Stomach smooth muscle (tissue), 2 donors: ENCODE results near the gene RPGR.
A peak's percentile ranks its signal among the peaks of the same experiment; 100 is the strongest.

Experiments used
- H3K27ac ChIP-seq: one replicate; pipeline ENCODE4 v1.7.0; 2013; ENCODE audit warnings: mild to moderate bottlenecking, low read length, inconsistent platforms
- H3K27me3 ChIP-seq, 2 donors: one replicate each; pipeline ENCODE4 v1.7.0; 2013; ENCODE audit warnings: low read length in 2 of 2; ENCODE audit not compliant: insufficient read depth in 2 of 2, control insufficient read depth in 1 of 2
- H3K36me3 ChIP-seq, 2 donors: one replicate each; pipeline ENCODE4 v1.7.0; 2013; ENCODE audit warnings: low read length in 2 of 2; ENCODE audit not compliant: control insufficient read depth in 2 of 2, insufficient read depth in 2 of 2
- H3K4me1 ChIP-seq: one replicate; pipeline ENCODE4 v1.7.0; 2013; ENCODE audit warnings: low read length; ENCODE audit not compliant: control insufficient read depth, insufficient read depth
- H3K4me3 ChIP-seq, 2 donors: one replicate each; pipeline ENCODE4 v1.7.0; 2013; ENCODE audit warnings: low read length in 2 of 2
- H3K9ac ChIP-seq, 2 donors: one replicate each; pipeline ENCODE4 v1.7.0; 2013; ENCODE audit warnings: low read length in 2 of 2, mild to moderate bottlenecking in 1 of 2
- H3K9me3 ChIP-seq, 2 donors: one replicate each; pipeline ENCODE4 v1.7.0; 2013; ENCODE audit warnings: low read length in 2 of 2; ENCODE audit not compliant: control insufficient read depth in 2 of 2
- donor health status: healthy.
- donor health status: Pancreatic carcinoma.

RPGR gene

GRCh38 chrX:38327007-38327774 is at the start of gene RPGR:
RPGR (minus strand) TSS chrX:38327509; CDS start chrX:38327367, 142 bp downstream.
- Histone ChIP-seq H3K36me3 (no peaks in the 10 kb centered on the region), H3K9ac (peak within 1 kb of the TSS; percentile 64 to 72), H3K9me3 (no peaks in the 10 kb centered on the region), H3K4me1 (peaks cover 3% of the 10 kb centered on the region), H3K27me3 (peaks cover 0 to 12% of the 10 kb centered on the region in 2 donors), H3K27ac (peak within 1 kb of the TSS; percentile 79), H3K4me3 (peak within 1 kb of the TSS; percentile 60 to 78)

GRCh38 chrX:38376747-38377146 is 49.4 kb upstream of the RPGR start:
- Histone ChIP-seq H3K36me3 (no peaks in the 10 kb centered on the region), H3K4me3 (no peak overlapping the region), H3K9me3 (peaks cover 0 to 8% of the 10 kb centered on the region in 2 donors), H3K27ac (no peak overlapping the region), H3K27me3 (peaks cover 0 to 3% of the 10 kb centered on the region in 2 donors), H3K9ac (no peak overlapping the region), H3K4me1 (no peaks in the 10 kb centered on the region)

- Histone ChIP-seq H3K36me3 (no peaks in the 10 kb centered on the region), H3K4me3 (no peak overlapping the region), H3K9ac (no peak overlapping the region), H3K4me1 (no peaks in the 10 kb centered on the region), H3K27me3 (peaks cover 0 to 3% of the 10 kb centered on the region in 2 donors), H3K9me3 (peaks cover 0 to 8% of the 10 kb centered on the region in 2 donors), H3K27ac (no peak overlapping the region)
These were observed 48.6 kb upstream of the RPGR start for GRCh38 chrX:38375891-38376290.

GRCh38 chrX:38374431-38374830 is 47.1 kb upstream of the RPGR start:
- no peak overlapping the region for H3K9ac ChIP-seq

GRCh38 chrX:38371641-38372040 is 44.3 kb upstream of the RPGR start:
- no peaks in the 10 kb centered on the region for H3K36me3 ChIP-seq
- no peak overlapping the region for H3K9ac ChIP-seq
- H3K4me1 ChIP-seq: no peaks in the 10 kb centered on the region
- no peak overlapping the region for H3K4me3 ChIP-seq
- no peaks in the 10 kb centered on the region for H3K27me3 ChIP-seq
- peaks cover 0 to 2% of the 10 kb centered on the region in 2 donors for H3K9me3 ChIP-seq
- no peak overlapping the region for H3K27ac ChIP-seq

More at GRCh38 chrX:38374431-38374830, 47.1 kb upstream of the RPGR start:
- Histone ChIP-seq H3K4me3 (no peak overlapping the region), H3K4me1 (no peaks in the 10 kb centered on the region), H3K36me3 (no peaks in the 10 kb centered on the region), H3K27me3 (peaks cover 0 to 3% of the 10 kb centered on the region in 2 donors), H3K27ac (no peak overlapping the region), H3K9me3 (peaks cover 0 to 8% of the 10 kb centered on the region in 2 donors)

GRCh38 chrX:38368774-38369173 is 41.5 kb upstream of the RPGR start:
- no peak overlapping the region for H3K4me3 ChIP-seq
- no peak overlapping the region for H3K27ac ChIP-seq
- H3K27me3 ChIP-seq: peaks cover 0 to 2% of the 10 kb centered on the region in 2 donors
- no peaks in the 10 kb centered on the region for H3K4me1 ChIP-seq
- H3K9ac ChIP-seq: no peak overlapping the region
- peaks cover 0 to 2% of the 10 kb centered on the region in 2 donors for H3K9me3 ChIP-seq
- H3K36me3 ChIP-seq: no peaks in the 10 kb centered on the region

- peaks cover 0 to 2% of the 10 kb centered on the region in 2 donors for H3K27me3 ChIP-seq
- H3K4me1 ChIP-seq: no peaks in the 10 kb centered on the region
- no peak overlapping the region for H3K4me3 ChIP-seq
- no peak overlapping the region for H3K27ac ChIP-seq
- no peak overlapping the region for H3K9ac ChIP-seq
- no peaks in the 10 kb centered on the region for H3K36me3 ChIP-seq
- peaks cover 0 to 2% of the 10 kb centered on the region in 2 donors for H3K9me3 ChIP-seq
These were observed 38.6 kb upstream of the RPGR start for GRCh38 chrX:38365954-38366353.

GRCh38 chrX:38363046-38363445 is 35.7 kb upstream of the RPGR start:
- Histone ChIP-seq H3K27ac (no peak overlapping the region), H3K4me1 (no peaks in the 10 kb centered on the region), H3K4me3 (no peak overlapping the region), H3K36me3 (no peaks in the 10 kb centered on the region), H3K27me3 (peaks cover 0 to 2% of the 10 kb centered on the region in 2 donors), H3K9me3 (peaks cover 0 to 2% of the 10 kb centered on the region in 2 donors), H3K9ac (no peak overlapping the region)

GRCh38 chrX:38357747-38358673 is 30.7 kb upstream of the RPGR start:
- Histone ChIP-seq H3K9me3 (no peaks in the 10 kb centered on the region), H3K27ac (no peak overlapping the region), H3K27me3 (peaks cover 0 to 2% of the 10 kb centered on the region in 2 donors), H3K36me3 (no peaks in the 10 kb centered on the region), H3K4me3 (no peak overlapping the region), H3K9ac (no peak overlapping the region), H3K4me1 (no peaks in the 10 kb centered on the region)

- Histone ChIP-seq H3K27me3 (peaks cover 0 to 6% of the 10 kb centered on the region in 2 donors), H3K27ac (no peak overlapping the region), H3K9me3 (no peaks in the 10 kb centered on the region), H3K9ac (no peak overlapping the region), H3K4me3 (no peak overlapping the region), H3K36me3 (no peaks in the 10 kb centered on the region), H3K4me1 (no peaks in the 10 kb centered on the region)
These were observed 29.1 kb upstream of the RPGR start for GRCh38 chrX:38356401-38356800.
